ENCODE measurements around the gene SERPINA7. TPM values are rescaled to one million over a fixed set of nuclear protein-coding genes. Genes with fewer than 3 reads are reported as not detected.

SERPINA7 gene
- total RNA-seq, 2 experiments from 2014 or later, result not detected

GRCh38 chrX:106042296-106042695 is 3.8 kb upstream of the SERPINA7 start:
- Histone ChIP-seq H3K9me2 (ENCODE audit: insufficient read depth, low read length) (no peaks in the 10 kb centered on the region), H3K79me2 (ENCODE audit: insufficient read depth, low read depth, low read length) (no peaks in the 10 kb centered on the region), H4K20me1 (ENCODE audit: insufficient read depth, low read length) (no peaks in the 10 kb centered on the region), H3K36me3 (ENCODE audit: insufficient read depth, low read length) (no peaks in the 10 kb centered on the region), H3K4me3 (ENCODE audit: low read depth, low read length, poor library complexity, severe bottlenecking) (no peak overlapping the region), H3K27ac (ENCODE audit: low read depth, low read length, poor library complexity, severe bottlenecking) (no peak overlapping the region), H3K4me1 (ENCODE audit: insufficient read depth, low read length, poor library complexity, severe bottlenecking) (no peaks in the 10 kb centered on the region), H3K4me2 (ENCODE audit: low read length) (no peak overlapping the region), H2AFZ (ENCODE audit: low read length) (no peak overlapping the region), H3K9me3 (ENCODE audit: low read length) (no peaks in the 10 kb centered on the region)
- intact Hi-C loops (cut with micrococcal nuclease; ENCODE audit: unreplicated experiment), result no loop called here
- no TSS peak for BruUV-seq (replicated peaks)
- TF ChIP-seq EZH2phosphoT487 (IDR thresholded peaks at IDR 0.05; ENCODE audit: borderline replicate concordance, low read depth, low read length), result no peak
- no peak for TF ChIP-seq CTCF (conservative IDR thresholded peaks at IDR 0.05; ENCODE audit: low read length)
- no peak for DNase-seq (ENCODE audit: low spot score)
- POLR2A ChIA-PET, result no interaction called here
- CTCF ChIA-PET (ENCODE audit: unreplicated experiment), result no interaction called here

GRCh38 chrX:106040861-106041260 is 2.3 kb upstream of the SERPINA7 start:
- Histone ChIP-seq H3K36me3 (ENCODE audit: insufficient read depth, low read length) (no peaks in the 10 kb centered on the region), H3K9me3 (ENCODE audit: low read length) (no peaks in the 10 kb centered on the region), H2AFZ (ENCODE audit: low read length) (no peak overlapping the region), H3K27ac (ENCODE audit: low read depth, low read length, poor library complexity, severe bottlenecking) (no peak overlapping the region), H3K9me2 (ENCODE audit: insufficient read depth, low read length) (no peaks in the 10 kb centered on the region), H3K79me2 (ENCODE audit: insufficient read depth, low read depth, low read length) (no peaks in the 10 kb centered on the region), H4K20me1 (ENCODE audit: insufficient read depth, low read length) (no peaks in the 10 kb centered on the region), H3K4me2 (ENCODE audit: low read length) (no peak overlapping the region), H3K4me3 (ENCODE audit: low read depth, low read length, poor library complexity, severe bottlenecking) (no peak overlapping the region), H3K4me1 (ENCODE audit: insufficient read depth, low read length, poor library complexity, severe bottlenecking) (no peaks in the 10 kb centered on the region)
- BruUV-seq (replicated peaks), result no TSS peak
- CTCF ChIA-PET (ENCODE audit: unreplicated experiment), result no interaction called here
- POLR2A ChIA-PET, result no interaction called here
- TF ChIP-seq EZH2phosphoT487 (IDR thresholded peaks at IDR 0.05; ENCODE audit: borderline replicate concordance, low read depth, low read length), result no peak
- TF ChIP-seq CTCF (conservative IDR thresholded peaks at IDR 0.05; ENCODE audit: low read length), result no peak
- DNase-seq (ENCODE audit: low spot score), result no peak
- intact Hi-C loops (cut with micrococcal nuclease; ENCODE audit: unreplicated experiment), result no loop called here

- no peak for DNase-seq (ENCODE audit: low spot score)
- Histone ChIP-seq H3K9me3 (ENCODE audit: low read length) (no peaks in the 10 kb centered on the region), H3K27ac (ENCODE audit: low read depth, low read length, poor library complexity, severe bottlenecking) (no peak overlapping the region), H3K36me3 (ENCODE audit: insufficient read depth, low read length) (no peaks in the 10 kb centered on the region), H2AFZ (ENCODE audit: low read length) (no peak overlapping the region), H4K20me1 (ENCODE audit: insufficient read depth, low read length) (no peaks in the 10 kb centered on the region), H3K9me2 (ENCODE audit: insufficient read depth, low read length) (no peaks in the 10 kb centered on the region), H3K4me3 (ENCODE audit: low read depth, low read length, poor library complexity, severe bottlenecking) (no peak overlapping the region), H3K4me2 (ENCODE audit: low read length) (no peak overlapping the region), H3K4me1 (ENCODE audit: insufficient read depth, low read length, poor library complexity, severe bottlenecking) (no peaks in the 10 kb centered on the region), H3K79me2 (ENCODE audit: insufficient read depth, low read depth, low read length) (no peaks in the 10 kb centered on the region)
- TF ChIP-seq CTCF (conservative IDR thresholded peaks at IDR 0.05; ENCODE audit: low read length) (0 out of 2 replicates have a peak, but pooled peaks have one; percentile 22), EZH2phosphoT487 (IDR thresholded peaks at IDR 0.05; ENCODE audit: borderline replicate concordance, low read depth, low read length) (no peak)
- POLR2A ChIA-PET, result no interaction called here
- CTCF ChIA-PET (ENCODE audit: unreplicated experiment), result no interaction called here
- intact Hi-C loops (cut with micrococcal nuclease; ENCODE audit: unreplicated experiment), result no loop called here
- BruUV-seq (replicated peaks), result no TSS peak
Measured at GRCh38 chrX:106039920-106040319, 1.4 kb upstream of the SERPINA7 start.
